ENCODE data around the gene ENOX2. TPM values are rescaled to one million over a fixed set of nuclear protein-coding genes. Genes with fewer than 3 reads are reported as not detected.

The ENOX2 gene
- total RNA-seq, 6 donors from 2014 or later = 7.3 to 14.8 (median 9.6) TPM

GRCh38 chrX:130625386-130625785 lies 277.6 kb downstream of the ENOX2 start:
- no peaks in the 10 kb centered on the region for H3K9me3 ChIP-seq
- TF ChIP-seq CTCF (IDR thresholded peaks at IDR 0.05) = no peak
- TF ChIP-seq POLR2A (IDR thresholded peaks at IDR 0.05) = no peak
- no peak for TF ChIP-seq POLR2AphosphoS5 (IDR thresholded peaks at IDR 0.05)
- no peak for TF ChIP-seq EP300 (IDR thresholded peaks at IDR 0.05)
- H3K36me3 ChIP-seq = no peaks in the 10 kb centered on the region
- no peaks in the 10 kb centered on the region for H3K27me3 ChIP-seq
- ATAC-seq (ENCODE audit: low FRiP score in 2 of 2) = no peak
- DNase-seq = no peak
- H3K4me1 ChIP-seq = no peaks in the 10 kb centered on the region
- WGBS, 2 donors = 74 to 92% methylated on average over 6 of the region's 6 CpGs
- no peak overlapping the region for H3K4me3 ChIP-seq
- no peak overlapping the region for H3K27ac ChIP-seq

GRCh38 chrX:130623518-130623917 lies 279.5 kb downstream of the ENOX2 start:
- Histone ChIP-seq H3K36me3 (no peaks in the 10 kb centered on the region), H3K4me1 (no peaks in the 10 kb centered on the region), H3K4me3 (no peak overlapping the region), H3K27ac (no peak overlapping the region), H3K9me3 (no peaks in the 10 kb centered on the region), H3K27me3 (no peaks in the 10 kb centered on the region)
- no peak for DNase-seq
- ATAC-seq (ENCODE audit: low FRiP score in 2 of 2) = no peak
- TF ChIP-seq POLR2A (IDR thresholded peaks at IDR 0.05) (no peak), CTCF (IDR thresholded peaks at IDR 0.05) (no peak), POLR2AphosphoS5 (IDR thresholded peaks at IDR 0.05) (no peak), EP300 (IDR thresholded peaks at IDR 0.05) (no peak)
- 71 to 88% methylated on average over 4 of the region's 4 CpGs for WGBS, 2 donors

GRCh38 chrX:130615941-130616340 lies 287.1 kb downstream of the ENOX2 start:
- Histone ChIP-seq H3K4me1 (no peaks in the 10 kb centered on the region), H3K27ac (no peak overlapping the region), H3K4me3 (no peak overlapping the region), H3K36me3 (no peaks in the 10 kb centered on the region), H3K9me3 (no peaks in the 10 kb centered on the region), H3K27me3 (no peaks in the 10 kb centered on the region)
- TF ChIP-seq CTCF (IDR thresholded peaks at IDR 0.05) = no peak
- no peak for TF ChIP-seq EP300 (IDR thresholded peaks at IDR 0.05)
- TF ChIP-seq POLR2A (IDR thresholded peaks at IDR 0.05) = no peak
- no peak for TF ChIP-seq POLR2AphosphoS5 (IDR thresholded peaks at IDR 0.05)
- 83 to 88% methylated on average over 3 of the region's 3 CpGs for WGBS, 2 donors
- ATAC-seq (ENCODE audit: low FRiP score in 2 of 2) = no peak
- DNase-seq = no peak

- DNase-seq (no peak), ATAC-seq (ENCODE audit: low FRiP score in 2 of 2) (no peak)
- H3K27ac ChIP-seq = no peak overlapping the region
- no peaks in the 10 kb centered on the region for H3K4me1 ChIP-seq
- 60 to 75% methylated on average over 4 of the region's 4 CpGs for WGBS, 2 donors
- TF ChIP-seq EP300 (IDR thresholded peaks at IDR 0.05) (no peak), CTCF (IDR thresholded peaks at IDR 0.05) (no peak)
- no peak overlapping the region for H3K4me3 ChIP-seq
- no peaks in the 10 kb centered on the region for H3K9me3 ChIP-seq
- no peaks in the 10 kb centered on the region for H3K36me3 ChIP-seq
- no peaks in the 10 kb centered on the region for H3K27me3 ChIP-seq
Measured at GRCh38 chrX:130607431-130607830, 295.6 kb downstream of the ENOX2 start.

GRCh38 chrX:130606425-130606824 lies 296.6 kb downstream of the ENOX2 start:
- WGBS, 2 donors = 45 to 62% methylated on average over 4 of the region's 4 CpGs
- Histone ChIP-seq H3K27ac (no peak overlapping the region), H3K4me1 (no peaks in the 10 kb centered on the region), H3K4me3 (no peak overlapping the region), H3K36me3 (no peaks in the 10 kb centered on the region), H3K9me3 (no peaks in the 10 kb centered on the region), H3K27me3 (no peaks in the 10 kb centered on the region)
- peak in 1 of 2 donors; percentile 53 for ATAC-seq (ENCODE audit: low FRiP score in 2 of 2)
- no peak for DNase-seq
- TF ChIP-seq CTCF (IDR thresholded peaks at IDR 0.05) (no peak), EP300 (IDR thresholded peaks at IDR 0.05) (no peak), POLR2AphosphoS5 (IDR thresholded peaks at IDR 0.05) (no peak), POLR2A (IDR thresholded peaks at IDR 0.05) (no peak)

All from upper lobe of left lung (tissue), 6 donors.